ENCODE data around the gene GRHPR.

Gene GRHPR

DNA sequence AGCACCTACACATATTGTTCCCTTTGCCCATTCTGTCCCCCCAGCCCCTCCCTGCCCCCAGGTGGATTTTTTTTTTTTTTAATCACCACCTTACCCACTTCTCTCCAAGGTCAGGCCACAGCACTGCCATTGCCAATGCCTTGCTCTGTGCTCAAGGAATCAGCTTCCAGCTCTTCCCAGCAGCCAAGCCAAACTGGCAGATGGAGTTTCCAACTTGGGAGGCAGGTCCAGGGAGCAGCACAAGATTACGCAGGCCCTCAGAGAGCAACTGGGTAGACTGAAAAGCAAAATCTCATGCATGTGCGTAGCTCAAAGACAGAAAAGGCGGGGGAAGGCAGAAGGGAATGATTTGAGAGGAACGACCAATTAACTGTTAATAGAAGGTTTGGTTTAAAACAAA is 15.1 kb downstream of the GRHPR start:
- H3K4me3 ChIP-seq (ENCODE audit: low read length): no peak overlapping the region
- TF ChIP-seq ZNF274 (IDR thresholded peaks at IDR 0.05; ENCODE audit: low read depth, low read length): no peak

DNA sequence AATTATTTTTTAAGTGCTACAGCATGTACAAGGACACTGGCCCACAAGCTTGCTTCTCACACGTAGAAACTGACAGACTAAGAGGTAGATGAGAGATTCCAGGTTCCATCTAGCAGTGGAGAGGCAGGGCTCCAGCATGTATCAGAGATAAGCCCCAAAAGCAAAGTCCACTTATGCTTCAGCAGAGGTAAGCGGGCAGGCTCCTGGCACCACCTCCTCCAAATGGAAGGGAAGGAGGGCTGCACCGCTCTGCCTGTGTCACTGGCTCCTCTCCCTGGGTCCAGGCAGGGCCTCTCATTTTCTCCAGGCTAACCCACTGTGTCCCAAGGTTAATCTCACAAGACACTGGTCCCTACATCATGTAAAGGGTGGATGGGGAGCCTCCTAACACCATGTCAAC is 15.9 kb downstream of the GRHPR start:
- TF ChIP-seq ZNF274 (IDR thresholded peaks at IDR 0.05; ENCODE audit: low read depth, low read length): no peak
- H3K4me3 ChIP-seq (ENCODE audit: low read length): no peak overlapping the region

GRCh38 chr9:37441776-37442370 is 19.4 kb downstream of the GRHPR start:
- no peak for TF ChIP-seq ZNF274 (IDR thresholded peaks at IDR 0.05; ENCODE audit: low read depth, low read length)
- no peak overlapping the region for H3K4me3 ChIP-seq (ENCODE audit: low read length)

DNA sequence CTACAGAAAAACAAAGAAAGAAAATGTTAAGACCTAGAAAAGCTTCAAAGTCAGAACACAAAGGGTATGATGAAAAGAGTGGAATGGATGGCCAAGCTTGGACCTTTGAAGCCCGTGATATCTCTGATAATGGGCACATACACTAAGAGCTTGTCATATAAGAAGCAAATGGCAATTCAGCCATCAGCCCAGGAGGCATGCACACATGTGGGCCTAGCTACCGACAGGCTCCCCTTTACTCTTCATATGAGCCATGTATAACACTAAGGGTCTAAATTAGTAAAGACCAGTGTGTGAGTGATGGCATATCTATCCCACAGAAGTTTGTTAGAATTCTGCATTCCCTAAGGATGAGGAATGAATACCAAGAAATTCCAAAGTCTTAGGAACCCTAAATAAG is 20.1 kb downstream of the GRHPR start:
- TF ChIP-seq ZNF274 (IDR thresholded peaks at IDR 0.05; ENCODE audit: low read depth, low read length): no peak
- no peak overlapping the region for H3K4me3 ChIP-seq (ENCODE audit: low read length)

DNA sequence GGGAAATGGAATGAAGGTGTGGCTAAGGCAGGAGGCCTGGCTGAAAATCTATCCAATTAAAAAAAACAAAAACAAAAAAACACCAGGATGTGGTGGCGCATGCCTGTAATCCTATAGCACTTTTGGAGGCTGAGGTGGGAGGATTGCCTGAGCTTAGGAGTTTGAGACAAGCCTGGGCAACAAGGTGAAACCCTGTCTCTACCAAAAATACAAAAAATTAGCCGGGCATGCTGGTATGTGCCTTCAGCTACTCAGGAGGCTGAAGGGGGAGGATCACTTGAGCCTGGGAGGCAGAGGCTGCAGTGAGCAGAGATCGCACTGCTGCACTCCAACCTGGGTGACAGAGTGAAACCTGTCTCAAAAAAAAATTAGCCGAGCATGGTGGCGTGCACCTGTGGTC is 21.1 kb downstream of the GRHPR start:
- no peak for TF ChIP-seq ZNF274 (IDR thresholded peaks at IDR 0.05; ENCODE audit: low read depth, low read length)
- no peak overlapping the region for H3K4me3 ChIP-seq (ENCODE audit: low read length)

DNA sequence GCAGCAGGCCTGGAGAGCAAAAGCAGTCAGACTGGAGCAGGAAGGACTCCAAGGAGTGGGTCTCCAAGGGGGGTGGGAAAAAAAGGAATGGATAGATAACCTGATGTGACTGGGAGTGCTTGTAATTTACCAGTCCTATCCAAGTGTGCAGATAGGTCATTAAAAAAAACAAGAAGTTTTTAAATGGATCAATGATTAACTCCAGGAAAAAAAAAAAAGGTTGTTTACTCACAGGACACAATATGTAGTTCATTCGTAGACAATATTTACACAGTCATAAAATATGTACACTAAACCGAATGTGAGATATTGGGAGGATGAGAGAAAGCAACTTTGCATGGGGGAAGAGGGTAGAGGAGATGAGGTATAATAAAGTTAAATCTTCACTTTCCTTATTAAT is 22.4 kb downstream of the GRHPR start:
- H3K4me3 ChIP-seq (ENCODE audit: low read length): no peak overlapping the region
- no peak for TF ChIP-seq ZNF274 (IDR thresholded peaks at IDR 0.05; ENCODE audit: low read depth, low read length)

GRCh38 chr9:37445832-37446231 is 23.3 kb downstream of the GRHPR start:
- TF ChIP-seq ZNF274 (IDR thresholded peaks at IDR 0.05; ENCODE audit: low read depth, low read length): no peak
- no peak overlapping the region for H3K4me3 ChIP-seq (ENCODE audit: low read length)

- no peak for TF ChIP-seq ZNF274 (IDR thresholded peaks at IDR 0.05; ENCODE audit: low read depth, low read length)
- no peak overlapping the region for H3K4me3 ChIP-seq (ENCODE audit: low read length)
Measured at GRCh38 chr9:37446401-37446800, 23.9 kb downstream of the GRHPR start.

DNA sequence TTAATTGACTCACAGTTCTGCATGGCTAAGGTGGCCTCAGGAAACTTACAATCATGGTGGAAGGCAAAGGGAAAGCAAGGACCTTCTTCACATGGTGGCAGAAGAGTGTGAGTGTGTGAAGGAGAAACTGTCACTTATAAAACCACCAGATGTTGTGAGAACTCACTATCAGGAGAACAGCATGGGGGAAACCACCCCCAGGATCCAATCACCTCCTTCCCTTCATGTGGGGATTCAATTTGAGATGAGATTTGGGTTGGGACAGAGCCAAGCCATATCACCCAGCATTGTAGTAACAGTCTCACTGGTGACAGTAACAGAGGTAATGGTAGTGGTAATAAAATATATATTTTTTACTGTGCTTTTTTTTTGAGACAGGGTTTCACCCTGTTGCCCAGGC is 24.6 kb downstream of the GRHPR start:
- H3K4me3 ChIP-seq (ENCODE audit: low read length): no peak overlapping the region
- no peak for TF ChIP-seq ZNF274 (IDR thresholded peaks at IDR 0.05; ENCODE audit: low read depth, low read length)

GRCh38 chr9:37449862-37450632 is 27.6 kb downstream of the GRHPR start:
- H3K4me3 ChIP-seq (ENCODE audit: low read length): no peak overlapping the region
- TF ChIP-seq ZNF274 (IDR thresholded peaks at IDR 0.05; ENCODE audit: low read depth, low read length): no peak

GRCh38 chr9:37451628-37452027 is 29.1 kb downstream of the GRHPR start:
- H3K4me3 ChIP-seq (ENCODE audit: low read length): no peak overlapping the region
- no peak for TF ChIP-seq ZNF274 (IDR thresholded peaks at IDR 0.05; ENCODE audit: low read depth, low read length)

DNA sequence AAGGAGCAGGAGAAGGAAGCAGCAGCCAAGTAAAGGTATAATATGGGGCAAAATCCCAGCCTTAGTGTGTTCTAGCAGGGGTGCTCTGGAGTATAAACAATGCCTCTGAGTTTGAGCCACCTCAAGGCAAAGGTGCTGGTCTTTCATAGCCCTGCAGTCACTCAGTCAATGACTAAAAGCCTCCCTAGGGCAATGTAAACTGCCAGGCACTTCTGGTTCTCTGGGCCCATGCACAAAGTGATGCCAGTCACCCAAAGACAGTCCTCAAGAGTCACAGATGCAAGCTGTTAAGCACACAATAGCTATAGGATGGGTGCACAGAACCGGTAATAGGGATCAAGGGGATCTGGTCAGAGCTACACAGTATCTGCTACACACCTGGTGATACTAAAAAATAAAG is 30.1 kb downstream of the GRHPR start:
- H3K4me3 ChIP-seq (ENCODE audit: low read length): no peak overlapping the region

DNA sequence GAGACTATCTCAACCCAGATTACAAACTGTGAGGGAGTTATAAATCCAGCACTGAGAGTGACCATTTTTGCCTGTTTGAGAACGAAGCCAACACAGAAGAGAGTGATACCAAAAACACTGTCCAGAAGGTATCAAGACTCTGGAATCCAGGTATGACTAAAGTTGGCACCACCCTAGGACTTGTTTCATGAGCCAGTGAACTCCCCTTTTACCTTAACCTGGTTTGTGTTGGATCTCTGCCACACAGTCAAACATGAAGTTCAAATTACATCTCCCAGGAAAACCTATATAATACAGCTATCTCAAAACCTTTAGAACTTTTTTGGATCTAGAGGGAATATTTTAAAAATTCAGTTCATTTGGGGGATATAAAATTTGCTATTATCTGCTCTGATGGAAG is 31.3 kb downstream of the GRHPR start:
- TF ChIP-seq ZNF274 (IDR thresholded peaks at IDR 0.05; ENCODE audit: low read depth, low read length): no peak
- no peak overlapping the region for H3K4me3 ChIP-seq (ENCODE audit: low read length)

More for the DNA sequence above, 30.1 kb downstream of the GRHPR start:
- no peak for TF ChIP-seq ZNF274 (IDR thresholded peaks at IDR 0.05; ENCODE audit: low read depth, low read length)

DNA sequence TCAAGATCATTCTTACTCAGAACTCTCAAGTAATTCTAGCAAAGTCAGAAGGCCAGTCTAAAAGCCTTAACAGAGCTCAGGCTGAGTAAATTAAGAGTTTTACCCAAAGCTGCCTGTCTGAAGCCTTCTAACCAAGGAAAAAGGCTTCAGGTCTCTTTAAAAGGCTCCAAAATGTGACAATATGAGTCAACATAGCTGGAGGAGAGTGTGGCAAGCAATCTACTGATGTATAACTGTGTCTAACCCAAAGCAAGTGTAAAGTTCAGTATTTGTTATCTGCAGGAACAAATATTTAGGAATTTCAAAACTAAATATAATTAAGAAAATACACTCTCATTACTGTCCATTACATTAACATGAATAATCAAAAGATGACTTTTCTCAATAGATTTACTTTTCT is 31.7 kb downstream of the GRHPR start:
- no peak overlapping the region for H3K4me3 ChIP-seq (ENCODE audit: low read length)
- TF ChIP-seq ZNF274 (IDR thresholded peaks at IDR 0.05; ENCODE audit: low read depth, low read length): no peak

DNA sequence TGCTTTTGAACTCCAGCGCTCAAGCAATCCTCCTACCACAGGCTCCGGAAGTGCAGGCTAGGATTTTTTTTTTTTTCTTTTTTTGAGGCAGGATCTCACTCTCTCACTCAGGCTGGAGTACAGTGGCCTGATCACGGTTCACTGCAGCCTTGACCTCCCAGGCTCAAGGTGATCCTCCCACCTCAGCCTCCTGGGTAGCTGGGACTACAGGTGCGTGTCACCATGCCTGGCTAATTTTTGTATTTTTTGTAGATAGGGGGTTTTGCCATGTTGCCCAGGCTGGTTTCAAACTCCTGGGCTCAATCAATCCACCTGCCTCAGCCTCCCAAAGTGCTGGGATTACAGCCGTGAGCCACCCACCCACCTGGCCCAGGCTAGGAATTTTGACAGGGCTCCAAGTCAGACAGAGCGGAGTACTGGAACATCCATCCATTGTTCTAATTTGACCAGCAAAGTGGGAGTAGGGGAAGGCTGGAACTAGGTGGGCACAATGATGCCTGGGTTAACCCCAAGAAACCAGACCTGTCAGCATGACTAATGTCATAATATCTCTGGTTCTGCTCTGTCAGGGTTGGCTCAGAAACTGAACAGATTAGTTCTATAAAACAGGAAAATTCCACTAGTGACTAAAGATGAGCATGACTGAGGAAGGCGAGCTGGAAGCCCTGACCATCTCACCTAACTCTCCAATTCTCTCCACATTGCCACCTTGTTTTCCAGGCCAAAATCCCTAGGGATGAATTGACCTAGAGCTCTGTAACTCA is 33.6 kb downstream of the GRHPR start:
- no peak for TF ChIP-seq ZNF274 (IDR thresholded peaks at IDR 0.05; ENCODE audit: low read depth, low read length)
- H3K4me3 ChIP-seq (ENCODE audit: low read length): no peak overlapping the region
